IMR-90 (cell line): Measurements from ENCODE around the gene TNFSF9. TPM values are rescaled to one million over a fixed set of nuclear protein-coding genes. Genes with fewer than 3 reads are reported as not detected.

Experiments
- ATAC-seq: fragments of 200-7000 bp; cut with Tn5 transposase; 2 replicates; pipeline ENCODE4 v1.9.1; 2020; ENCODE audit warnings: low read depth, mild to moderate bottlenecking, moderate library complexity
- BruUV-seq: library from RNA; stranded (reverse); fragments of 400-500 nt; replicated peaks from 2 replicates; lab custom pipeline; 2021; lab: Mats Ljungman, UMichigan
- CTCF ChIA-PET: fragments of 300-600 bp; formaldehyde crosslinking; extraction: SDS; loops from one replicate; lab custom pipeline; 2021; ENCODE audit warnings: antibody characterized with exemption; lab: Yijun Ruan, JAX
- POLR2A ChIA-PET: fragments of 300-600 bp; sonication (Branson Sonifier 250); formaldehyde crosslinking; loops from one replicate; lab custom pipeline; 2022; ENCODE audit warnings: antibody characterized with exemption; ENCODE audit not compliant: unreplicated experiment; lab: Charles Lee
- DNase-seq: peaks from one replicate; pipeline ENCODE4 v3.0.0; 2013
- H2AFZ ChIP-seq: replicated peaks from 2 replicates; pipeline ENCODE3; 2013; ENCODE audit warnings: low read length, mild to moderate bottlenecking; ENCODE audit not compliant: poor library complexity
- H2AK5ac ChIP-seq: 2 replicates; pipeline ENCODE4 v1.6.1; 2013; ENCODE audit warnings: low read depth, low read length, inconsistent platforms
- H2AK9ac ChIP-seq: replicated peaks from 2 replicates; pipeline ENCODE3; 2013; ENCODE audit warnings: mild to moderate bottlenecking, low read depth, low read length, moderate library complexity; ENCODE audit not compliant: poor library complexity
- H2BK120ac ChIP-seq: 2 replicates; pipeline ENCODE4 v1.6.1; 2013; ENCODE audit warnings: low read depth, low read length, inconsistent platforms
- H2BK15ac ChIP-seq: 3 replicates; pipeline ENCODE4 v1.6.1; 2013; ENCODE audit warnings: low read depth, low read length, inconsistent platforms
- H2BK20ac ChIP-seq: 2 replicates; pipeline ENCODE4 v1.6.1; 2013; ENCODE audit warnings: low read depth, mild to moderate bottlenecking, inconsistent platforms, low read length, moderate library complexity
- H2BK5ac ChIP-seq: 2 replicates; pipeline ENCODE4 v1.6.1; 2013; ENCODE audit warnings: mild to moderate bottlenecking, low read depth, low read length, inconsistent platforms; ENCODE audit not compliant: poor library complexity, severe bottlenecking
- H3K14ac ChIP-seq: replicated peaks from 2 replicates; pipeline ENCODE4 v1.6.1; 2013; ENCODE audit warnings: low read depth, low read length, inconsistent platforms
- H3K18ac ChIP-seq: 2 replicates; pipeline ENCODE4 v1.6.1; 2013; ENCODE audit warnings: low read depth, low read length, control low read depth
- H3K23ac ChIP-seq: 2 replicates; pipeline ENCODE4 v1.6.1; 2013; ENCODE audit warnings: low read depth, low read length, inconsistent platforms
- H3K27ac ChIP-seq: 2 replicates; pipeline ENCODE4 v1.5.1; 2013; ENCODE audit warnings: mild to moderate bottlenecking, control low read depth, low read length; ENCODE audit not compliant: insufficient read depth
- H3K27me3 ChIP-seq: 2 replicates; pipeline ENCODE4 v1.6.1; 2013; ENCODE audit warnings: low read length; ENCODE audit not compliant: control insufficient read depth, insufficient read depth
- H3K36me3 ChIP-seq: 2 replicates; pipeline ENCODE4 v1.6.1; 2013; ENCODE audit warnings: low read length, mixed read lengths; ENCODE audit not compliant: control insufficient read depth, insufficient read depth
- H3K4ac ChIP-seq: 2 replicates; pipeline ENCODE4 v1.6.1; 2013; ENCODE audit warnings: low read depth, low read length, inconsistent platforms
- H3K4me1 ChIP-seq: 2 replicates; pipeline ENCODE4 v1.6.1; 2013; ENCODE audit warnings: low read length, mixed read lengths; ENCODE audit not compliant: control insufficient read depth, insufficient read depth
- H3K4me2 ChIP-seq: 2 replicates; pipeline ENCODE4 v1.6.1; 2013; ENCODE audit warnings: low read depth, mild to moderate bottlenecking, control low read depth, low read length, moderate library complexity
- H3K4me3 ChIP-seq: 2 replicates; pipeline ENCODE4 v1.5.1; 2013; ENCODE audit warnings: low read depth, mild to moderate bottlenecking, control low read depth, low read length, moderate library complexity; ENCODE audit not compliant: insufficient read depth
- H3K56ac ChIP-seq: 2 replicates; pipeline ENCODE4 v1.6.1; 2013; ENCODE audit warnings: low read length, inconsistent platforms; ENCODE audit not compliant: insufficient read depth; ENCODE audit errors: extremely low read depth
- H3K79me1 ChIP-seq, 2 experiments: 2 replicates each; pipeline ENCODE4 v1.6.1; 2013; ENCODE audit warnings: low read length in 2 of 2, inconsistent platforms in 1 of 2, low read depth in 1 of 2
- H3K9ac ChIP-seq: 2 replicates; pipeline ENCODE4 v1.6.1; 2013; ENCODE audit warnings: low read depth, low read length, control low read depth
- H3K9me1 ChIP-seq: 2 replicates; pipeline ENCODE4 v1.6.1; 2013; ENCODE audit warnings: low read length, inconsistent platforms; ENCODE audit not compliant: insufficient read depth
- H3K9me3 ChIP-seq: 2 replicates; pipeline ENCODE4 v1.6.1; 2013; ENCODE audit warnings: low read length; ENCODE audit not compliant: control insufficient read depth, insufficient read depth
- H4K20me1 ChIP-seq: 2 replicates; pipeline ENCODE4 v1.6.1; 2013; ENCODE audit warnings: low read length, inconsistent platforms; ENCODE audit not compliant: insufficient read depth
- H4K5ac ChIP-seq: 2 replicates; pipeline ENCODE4 v1.6.1; 2013; ENCODE audit warnings: mild to moderate bottlenecking, low read depth, low read length, control low read depth
- H4K8ac ChIP-seq, 2 experiments: 2 replicates each; pipeline ENCODE4 v1.6.1; 2013; ENCODE audit warnings: low read depth in 2 of 2, low read length in 2 of 2, control low read depth in 1 of 2, inconsistent platforms in 1 of 2
- H4K91ac ChIP-seq: 2 replicates; pipeline ENCODE4 v1.6.1; 2013; ENCODE audit warnings: low read depth, low read length, inconsistent platforms; ENCODE audit not compliant: insufficient read depth
- CEBPB ChIP-seq: IDR thresholded peaks from 2 replicates; pipeline ENCODE4 v1.6.1; 2012; ENCODE audit warnings: low read depth, low read length, improper control_type of control experiment
- CHD1 ChIP-seq: IDR thresholded peaks from 2 replicates; pipeline ENCODE4 v1.6.1; 2012; ENCODE audit warnings: low read depth, low read length, improper control_type of control experiment
- FOS ChIP-seq: fragments of 150-350 bp; IDR thresholded peaks from 2 replicates; pipeline ENCODE4 v1.6.1; 2016; ENCODE audit warnings: low read depth, low read length
- MAFK ChIP-seq: IDR thresholded peaks from 2 replicates; pipeline ENCODE4 v1.6.1; 2012; ENCODE audit warnings: low read depth, low read length, improper control_type of control experiment
- MXI1 ChIP-seq: IDR thresholded peaks from 2 replicates; pipeline ENCODE4 v1.6.1; 2012; ENCODE audit warnings: low read depth, mild to moderate bottlenecking, low read length, moderate library complexity, borderline replicate concordance
- POLR2A ChIP-seq: IDR thresholded peaks from 2 replicates; pipeline ENCODE4 v1.6.1; 2012; ENCODE audit warnings: mild to moderate bottlenecking, low read depth, low read length
- RCOR1 ChIP-seq: IDR thresholded peaks from 2 replicates; pipeline ENCODE4 v1.6.1; 2012; ENCODE audit warnings: mild to moderate bottlenecking, low read length, improper control_type of control experiment; ENCODE audit not compliant: insufficient replicate concordance
- RFX5 ChIP-seq: IDR thresholded peaks from 2 replicates; pipeline ENCODE4 v1.8.0; 2012; ENCODE audit warnings: low read depth, mild to moderate bottlenecking, low read length, moderate library complexity
- SMC3 ChIP-seq: fragments of 150-350 bp; IDR thresholded peaks from 2 replicates; pipeline ENCODE4 v1.6.1; 2016; ENCODE audit warnings: low read depth, mild to moderate bottlenecking, antibody characterized with exemption, low read length, moderate library complexity
- WGBS, 2 experiments: methylation state at CpG; one replicate each; pipeline versions ENCODE4 v1.1.5 to v1.1.7; 2013; ENCODE audit warnings: missing lambda C conversion rate in 2 of 2; ENCODE audit not compliant: insufficient read length in 1 of 2; ENCODE audit errors: extremely low coverage in 2 of 2; 5-methylcytosine and 5-hydroxymethylcytosine counted together
- dilution Hi-C: fragments of 300-500 bp; cut with HindIII; formaldehyde crosslinking; loops from one replicate; pipeline ENCODE4 v1.14.3; 2018; ENCODE audit warnings: low sequenced_read_pairs; ENCODE audit not compliant: unreplicated experiment
- in situ Hi-C: fragments of 300-500 bp; cut with MboI; formaldehyde crosslinking; loops from 3 replicates; pipeline ENCODE4 v1.14.3; 2019; ENCODE audit warnings: low sequenced_read_pairs, inconsistent platforms, mixed read lengths
- intact Hi-C: fragments of 100-400 bp; cut with micrococcal nuclease; formaldehyde crosslinking; loops from 2 replicates; pipeline ENCODE4 v1.10.0; 2022
- polyA plus RNA-seq, 3 experiments: library from polyadenylated mRNA; depleted of rRNA; stranded (reverse); fragments of >200 nt; gene quantifications; 2 replicates each; pipeline ENCODE4 v1.2.3, GENCODE V29; 2012; ENCODE audit warnings: low replicate concordance in 1 of 3
- total RNA-seq: library from RNA; depleted of rRNA; stranded (reverse); fragments of >200 nt; gene quantifications from 2 replicates; pipeline ENCODE4 v1.2.3, GENCODE V29; 2012
- TF ChIP-seq, protein P1 (sequence below): fragments of 150-350 bp; IDR thresholded peaks from 2 replicates; pipeline ENCODE4 v1.6.1; 2016; ENCODE audit warnings: low read depth, mild to moderate bottlenecking, low read length, moderate library complexity, borderline replicate concordance
- TF ChIP-seq, protein P2 (sequence below): fragments of 150-350 bp; IDR thresholded peaks from 2 replicates; pipeline ENCODE4 v1.6.1; 2017; ENCODE audit warnings: mild to moderate bottlenecking, antibody characterized with exemption, low read length, low read depth

The TNFSF9 gene
- total and polyA plus RNA-seq, 2 of the 4 experiments (the other 2 are of a cell fraction): 0.10 TPM; not detected in 1

- no peaks in the 10 kb centered on the region for H3K9me1 ChIP-seq
- H3K9ac ChIP-seq: no peak overlapping the region
- no peaks in the 10 kb centered on the region for H3K79me1 ChIP-seq
- H2AFZ ChIP-seq: no peak overlapping the region
- no peak overlapping the region for H4K91ac ChIP-seq
- H4K8ac ChIP-seq: no peak overlapping the region
- dilution Hi-C loops (no loop called here), in situ Hi-C loops (no loop called here), intact Hi-C loops (no loop called here)
- no peaks in the 10 kb centered on the region for H3K4me1 ChIP-seq
- WGBS, 2 experiments: 40% methylated on average over 1 of the region's 2 CpGs; no CpG with 5 or more reads in 1 of the 2 experiments
- H3K36me3 ChIP-seq: no peaks in the 10 kb centered on the region
- ChIA-PET POLR2A (no interaction called here), CTCF (no interaction called here)
- H3K4me2 ChIP-seq: no peak overlapping the region
- no peak for DNase-seq
- H3K23ac ChIP-seq: no peak overlapping the region
- H3K27me3 ChIP-seq: peaks cover 15% of the 10 kb centered on the region; the same call in 1 of the 2 replicates
- H3K56ac ChIP-seq: no peak overlapping the region
- H3K9me3 ChIP-seq: no peaks in the 10 kb centered on the region
- no peak overlapping the region for H3K18ac ChIP-seq
- H2AK5ac ChIP-seq: no peak overlapping the region
- H3K4ac ChIP-seq: no peak overlapping the region
- no peak overlapping the region for H2BK20ac ChIP-seq
- no peak overlapping the region for H2BK120ac ChIP-seq
- no peak overlapping the region for H2BK5ac ChIP-seq
- no TSS peak for BruUV-seq
- H2BK15ac ChIP-seq: no peak overlapping the region
- H2AK9ac ChIP-seq: no peak overlapping the region
- no peak overlapping the region for H3K14ac ChIP-seq
- H4K20me1 ChIP-seq: no peaks in the 10 kb centered on the region
- TF ChIP-seq SMC3: no peak
- no peak for TF ChIP-seq FOS
- no peak for TF ChIP-seq RCOR1
- no peak for TF ChIP-seq RFX5
- TF ChIP-seq MXI1: no peak
- TF ChIP-seq MAFK: no peak
- TF ChIP-seq, protein P1, sequence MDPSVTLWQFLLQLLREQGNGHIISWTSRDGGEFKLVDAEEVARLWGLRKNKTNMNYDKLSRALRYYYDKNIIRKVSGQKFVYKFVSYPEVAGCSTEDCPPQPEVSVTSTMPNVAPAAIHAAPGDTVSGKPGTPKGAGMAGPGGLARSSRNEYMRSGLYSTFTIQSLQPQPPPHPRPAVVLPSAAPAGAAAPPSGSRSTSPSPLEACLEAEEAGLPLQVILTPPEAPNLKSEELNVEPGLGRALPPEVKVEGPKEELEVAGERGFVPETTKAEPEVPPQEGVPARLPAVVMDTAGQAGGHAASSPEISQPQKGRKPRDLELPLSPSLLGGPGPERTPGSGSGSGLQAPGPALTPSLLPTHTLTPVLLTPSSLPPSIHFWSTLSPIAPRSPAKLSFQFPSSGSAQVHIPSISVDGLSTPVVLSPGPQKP: no peak
- TF ChIP-seq CHD1: no peak
- no peak for TF ChIP-seq POLR2A
- TF ChIP-seq CEBPB: no peak
- TF ChIP-seq, protein P2, sequence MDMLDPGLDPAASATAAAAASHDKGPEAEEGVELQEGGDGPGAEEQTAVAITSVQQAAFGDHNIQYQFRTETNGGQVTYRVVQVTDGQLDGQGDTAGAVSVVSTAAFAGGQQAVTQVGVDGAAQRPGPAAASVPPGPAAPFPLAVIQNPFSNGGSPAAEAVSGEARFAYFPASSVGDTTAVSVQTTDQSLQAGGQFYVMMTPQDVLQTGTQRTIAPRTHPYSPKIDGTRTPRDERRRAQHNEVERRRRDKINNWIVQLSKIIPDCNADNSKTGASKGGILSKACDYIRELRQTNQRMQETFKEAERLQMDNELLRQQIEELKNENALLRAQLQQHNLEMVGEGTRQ: no peak
- no peak overlapping the region for H3K27ac ChIP-seq
- no peak overlapping the region for H4K5ac ChIP-seq
- no peak for ATAC-seq
- no peak overlapping the region for H3K4me3 ChIP-seq
Measured at GRCh38 chr19:6529351-6529750, 1.5 kb upstream of the TNFSF9 start.
